ENCODE results near the gene CNOT3. TPM values are rescaled to one million over a fixed set of nuclear protein-coding genes. Genes with fewer than 3 reads are reported as not detected.

The CNOT3 gene
- total RNA-seq, 1 donor from 2014 or later = 54.6 TPM

GRCh38 chr19:54121259-54121658, 16.3 kb upstream of the CNOT3 start:
- DNase-seq (ENCODE audit: low spot score) = no peak

- DNase-seq (ENCODE audit: low spot score) = no peak
Observed at GRCh38 chr19:54123682-54124081, 13.9 kb upstream of the CNOT3 start.

- DNase-seq (ENCODE audit: low spot score) = no peak
Observed at GRCh38 chr19:54124393-54124792, 13.2 kb upstream of the CNOT3 start.

- DNase-seq (ENCODE audit: low spot score) = no peak
Observed at GRCh38 chr19:54125713-54126112, 11.8 kb upstream of the CNOT3 start.

GRCh38 chr19:54127688-54128440, 9.7 kb upstream of the CNOT3 start:
- no peak for DNase-seq (ENCODE audit: low spot score)

GRCh38 chr19:54128441-54128725, 9.2 kb upstream of the CNOT3 start:
- no peak for DNase-seq (ENCODE audit: low spot score)

- no peak for DNase-seq (ENCODE audit: low spot score)
Observed at GRCh38 chr19:54128796-54129616, 8.6 kb upstream of the CNOT3 start.

- DNase-seq (ENCODE audit: low spot score) = no peak
Observed at GRCh38 chr19:54129617-54129996, 8.0 kb upstream of the CNOT3 start.

GRCh38 chr19:54133312-54133956, 4.1 kb upstream of the CNOT3 start:
- DNase-seq (ENCODE audit: low spot score) = peak; percentile 89

GRCh38 chr19:54133957-54134590, 3.5 kb upstream of the CNOT3 start:
- no peak for DNase-seq (ENCODE audit: low spot score)

- no peak for DNase-seq (ENCODE audit: low spot score)
Observed at GRCh38 chr19:54136086-54136863, 1.3 kb upstream of the CNOT3 start.

- DNase-seq (ENCODE audit: low spot score) = peak; percentile 100
Observed at GRCh38 chr19:54136864-54137698, 481 bp upstream of the CNOT3 start.

- DNase-seq (ENCODE audit: low spot score) = no peak
Observed at GRCh38 chr19:54138489-54139256, 1.1 kb downstream of the CNOT3 start.

- DNase-seq (ENCODE audit: low spot score) = no peak
Observed at GRCh38 chr19:54141356-54141755, 3.8 kb downstream of the CNOT3 start.

GRCh38 chr19:54142166-54142780, 4.7 kb downstream of the CNOT3 start:
- DNase-seq (ENCODE audit: low spot score) = no peak

- DNase-seq (ENCODE audit: low spot score) = no peak
Observed at GRCh38 chr19:54145541-54146158, 8.1 kb downstream of the CNOT3 start.

- DNase-seq (ENCODE audit: low spot score) = no peak
Observed at GRCh38 chr19:54147676-54148075, 10.1 kb downstream of the CNOT3 start.

GRCh38 chr19:54148158-54148557, 10.6 kb downstream of the CNOT3 start:
- DNase-seq (ENCODE audit: low spot score) = no peak
